K562 treated with DMSO at 1 percent for 4 hours (cell line): Measurements from ENCODE around the gene ANKRD40CL. TPM values are rescaled to one million over a fixed set of nuclear protein-coding genes. Genes with fewer than 3 reads are reported as not detected.

Experiments
- total RNA-seq: library from RNA; unstranded; fragments of 300-600 nt; gene quantifications from 2 replicates; pipeline ENCODE4 v1.2.3, GENCODE V29; 2022; ENCODE audit not compliant: insufficient read depth

The ANKRD40CL gene
- not detected in 2 replicates for total RNA-seq

GRCh38 chr17:50767446-50767845 is at the start of gene ANKRD40CL:
Gene ANKRD40CL (minus strand): TSS chr17:50767518. CDS start chr17:50766913, 605 bp downstream.

GRCh38 chr17:50719144-50719923 is 48.0 kb downstream of the ANKRD40CL start, which contains the start of gene LUC7L3:
Gene LUC7L3 (plus strand): TSS chr17:50719603. CDS start chr17:50719733, 130 bp downstream.

Other genes with a start within 250 kb of the ANKRD40CL start
- not detected in 2 replicates for gene EPN3, start 234.8 kb downstream of the ANKRD40CL start, total RNA-seq
- 2.9 and 4.8 TPM in 2 replicates for gene SPATA20, start 220.3 kb downstream of the ANKRD40CL start, total RNA-seq
- not detected in 2 replicates for gene CACNA1G, start 206.8 kb downstream of the ANKRD40CL start, total RNA-seq
- gene ABCC3, start 132.6 kb downstream of the ANKRD40CL start, total RNA-seq = not detected in 2 replicates
- 14.2 and 14.6 TPM in 2 replicates for gene ANKRD40, start 59.6 kb downstream of the ANKRD40CL start, total RNA-seq
- 78.6 and 121 TPM in 2 replicates for gene LUC7L3, start 47.9 kb downstream of the ANKRD40CL start, total RNA-seq
- gene WFIKKN2, start 68.1 kb upstream of the ANKRD40CL start, total RNA-seq = not detected in 2 replicates
- 13.8 and 28.2 TPM in 2 replicates for gene TOB1, start 98.8 kb upstream of the ANKRD40CL start, total RNA-seq